Right hindlimb (tissue), 1 donor: Measurements from ENCODE around the gene PCBP3.

ENCODE experiments used
- DNase-seq: peaks from one replicate; pipeline ENCODE4 v3.0.0-alpha.2; 2018

The PCBP3 gene

GRCh38 chr21:45735259-45736000 is 91.9 kb downstream of the PCBP3 start:
- DNase-seq = no peak

- no peak for DNase-seq
Observed at GRCh38 chr21:45736042-45736689, 92.6 kb downstream of the PCBP3 start.

- no peak for DNase-seq
Observed at GRCh38 chr21:45736690-45737484, 93.4 kb downstream of the PCBP3 start.

GRCh38 chr21:45737485-45738166 is 94.1 kb downstream of the PCBP3 start:
- no peak for DNase-seq

- no peak for DNase-seq
Observed at GRCh38 chr21:45739218-45740087, 95.9 kb downstream of the PCBP3 start.

GRCh38 chr21:45740088-45740440 is 96.5 kb downstream of the PCBP3 start:
- DNase-seq = no peak

GRCh38 chr21:45740491-45741357 is 97.2 kb downstream of the PCBP3 start:
- DNase-seq = no peak

GRCh38 chr21:45741691-45742090 is 98.2 kb downstream of the PCBP3 start:
- DNase-seq = no peak

- no peak for DNase-seq
Observed at GRCh38 chr21:45742247-45742646, 98.7 kb downstream of the PCBP3 start.

GRCh38 chr21:45745256-45745655 is 101.7 kb downstream of the PCBP3 start:
- no peak for DNase-seq

GRCh38 chr21:45747233-45747766 is 103.8 kb downstream of the PCBP3 start:
- DNase-seq = no peak

- DNase-seq = no peak
Observed at GRCh38 chr21:45747802-45748445, 104.4 kb downstream of the PCBP3 start.

- no peak for DNase-seq
Observed at GRCh38 chr21:45748593-45748992, 105.1 kb downstream of the PCBP3 start.

- DNase-seq = no peak
Observed at GRCh38 chr21:45749974-45750373, 106.4 kb downstream of the PCBP3 start.

GRCh38 chr21:45750936-45751335 is 107.4 kb downstream of the PCBP3 start:
- DNase-seq = no peak

GRCh38 chr21:45753445-45753844 is 109.9 kb downstream of the PCBP3 start:
- DNase-seq = no peak

GRCh38 chr21:45756029-45756428 is 112.5 kb downstream of the PCBP3 start:
- no peak for DNase-seq

GRCh38 chr21:45756669-45757068 is 113.1 kb downstream of the PCBP3 start:
- DNase-seq = no peak

GRCh38 chr21:45761704-45762103 is 118.2 kb downstream of the PCBP3 start:
- no peak for DNase-seq

- DNase-seq = no peak
Observed at GRCh38 chr21:45763074-45763473, 119.5 kb downstream of the PCBP3 start.
